ENCODE data around the gene USP15. TPM values are rescaled to one million over a fixed set of nuclear protein-coding genes. Genes with fewer than 3 reads are reported as not detected.
"Not testable (repeated sequence)": the region's sequence is repeated elsewhere in the genome, so short reads cannot be mapped to it uniquely, and the experiment has no call there.

USP15 gene
- total RNA-seq, 5 donors from 2014 or later (not counting 1 experiment from before 2014, with no cell fraction given) = 137 to 256 (median 138) TPM

GRCh38 chr12:62344731-62345556 is 84.7 kb downstream of the USP15 start:
- POLR2A ChIA-PET; H3K27me3 Mint-ChIP-seq; H3K9me3 ChIP-seq; ATAC-seq (replicated peaks in 1 of 4); H3K27ac Mint-ChIP-seq; H3K27ac ChIP-seq (ENCODE audit: low read length); H3K27me3 ChIP-seq (replicated peaks in 1 of 2; ENCODE audit: control insufficient read depth in 2 of 2, extremely low read depth in 1 of 2, insufficient read depth in 2 of 2, low read length in 1 of 2); H3K4me3 Mint-ChIP-seq; CTCF ChIA-PET; H3K4me1 ChIP-seq (ENCODE audit: control insufficient read depth in 1 of 2, extremely low read depth in 1 of 2, insufficient read depth in 2 of 2, low read length in 2 of 2); DNase-seq; H3K4me3 ChIP-seq (ENCODE audit: control insufficient read depth in 1 of 2, extremely low read depth in 1 of 2, low read length in 1 of 2): not testable (repeated sequence)
- Mint-ChIP-seq H3K9me3 (peaks cover 4 to 11% (median 7%) of the 10 kb centered on the region in 3 donors), H3K4me1 (peaks cover 51 to 71% (median 56%) of the 10 kb centered on the region in 3 donors), H3K36me3 (peaks cover 66% of the 10 kb centered on the region)
- 100% methylated on average over 4 of the region's 4 CpGs for WGBS (ENCODE audit: insufficient coverage)
- peaks cover 5 to 35% of the 10 kb centered on the region in 2 donors for H3K36me3 ChIP-seq (ENCODE audit: control insufficient read depth in 2 of 2, extremely low read depth in 1 of 2, insufficient read depth in 1 of 2, low read length in 1 of 2)

GRCh38 chr12:62345667-62346066 is 85.5 kb downstream of the USP15 start:
- H3K4me1 ChIP-seq (ENCODE audit: control insufficient read depth in 1 of 2, extremely low read depth in 1 of 2, insufficient read depth in 2 of 2, low read length in 2 of 2) = peaks cover 0 to 9% of the 10 kb centered on the region in 2 experiments
- Mint-ChIP-seq H3K36me3 (peaks cover 61% of the 10 kb centered on the region), H3K9me3 (peaks cover 4 to 11% (median 7%) of the 10 kb centered on the region in 3 donors), H3K4me1 (peaks cover 46 to 66% (median 48%) of the 10 kb centered on the region in 3 donors), H3K4me3 (no peak overlapping the region), H3K27ac (peak overlapping the region in 1 of 2 donors; percentile 19), H3K27me3 (no peaks in the 10 kb centered on the region)
- no peak for ATAC-seq (replicated peaks in 1 of 4)
- WGBS (ENCODE audit: insufficient coverage) = no CpG with 5 or more reads among the region's 6 CpGs
- CTCF ChIA-PET = no interaction called here
- peaks cover 5 to 38% of the 10 kb centered on the region in 2 donors for H3K36me3 ChIP-seq (ENCODE audit: control insufficient read depth in 2 of 2, extremely low read depth in 1 of 2, insufficient read depth in 1 of 2, low read length in 1 of 2)
- no peaks in the 10 kb centered on the region for H3K27me3 ChIP-seq (replicated peaks in 1 of 2; ENCODE audit: control insufficient read depth in 2 of 2, extremely low read depth in 1 of 2, insufficient read depth in 2 of 2, low read length in 1 of 2)
- no peak overlapping the region for H3K27ac ChIP-seq (ENCODE audit: low read length)
- H3K9me3 ChIP-seq = no peaks in the 10 kb centered on the region
- DNase-seq = no peak
- H3K4me3 ChIP-seq (ENCODE audit: control insufficient read depth in 1 of 2, extremely low read depth in 1 of 2, low read length in 1 of 2) = no peak overlapping the region
- POLR2A ChIA-PET = interaction anchor here in 1 of 2 donors (0.7 kb wide), 1 partner anchor 36 kb away, joined by 3 read pairs; no protein-coding TSS in a partner anchor

- ChIA-PET CTCF (no interaction called here), POLR2A (no interaction called here)
- Histone ChIP-seq H3K4me3 (ENCODE audit: control insufficient read depth in 1 of 2, extremely low read depth in 1 of 2, low read length in 1 of 2) (no peak overlapping the region), H3K27ac (ENCODE audit: low read length) (no peak overlapping the region), H3K9me3 (no peaks in the 10 kb centered on the region), H3K4me1 (ENCODE audit: control insufficient read depth in 1 of 2, extremely low read depth in 1 of 2, insufficient read depth in 2 of 2, low read length in 2 of 2) (peaks cover 0 to 9% of the 10 kb centered on the region in 2 experiments), H3K36me3 (ENCODE audit: control insufficient read depth in 2 of 2, extremely low read depth in 1 of 2, insufficient read depth in 1 of 2, low read length in 1 of 2) (peaks cover 5 to 40% of the 10 kb centered on the region in 2 donors), H3K27me3 (replicated peaks in 1 of 2; ENCODE audit: control insufficient read depth in 2 of 2, extremely low read depth in 1 of 2, insufficient read depth in 2 of 2, low read length in 1 of 2) (no peaks in the 10 kb centered on the region)
- H3K27ac Mint-ChIP-seq = peak overlapping the region in 1 of 2 donors; percentile 1
- DNase-seq (no peak), ATAC-seq (replicated peaks in 1 of 4) (no peak)
- no CpG with 5 or more reads among the region's 1 CpG for WGBS (ENCODE audit: insufficient coverage)
- H3K4me1 Mint-ChIP-seq = peaks cover 40 to 57% (median 42%) of the 10 kb centered on the region in 3 donors
- H3K36me3 Mint-ChIP-seq = peaks cover 53% of the 10 kb centered on the region
- no peaks in the 10 kb centered on the region for H3K27me3 Mint-ChIP-seq
- no peak overlapping the region for H3K4me3 Mint-ChIP-seq
- H3K9me3 Mint-ChIP-seq = peaks cover 4 to 11% (median 7%) of the 10 kb centered on the region in 3 donors
Observed at GRCh38 chr12:62346817-62347216, 86.6 kb downstream of the USP15 start.

- peaks cover 40% of the 10 kb centered on the region for H3K36me3 Mint-ChIP-seq
- DNase-seq = no peak
- ChIA-PET CTCF (no interaction called here), POLR2A (no interaction called here)
- H3K27me3 Mint-ChIP-seq = no peaks in the 10 kb centered on the region
- H3K4me3 ChIP-seq (ENCODE audit: control insufficient read depth in 1 of 2, extremely low read depth in 1 of 2, low read length in 1 of 2) = no peak overlapping the region
- no peak overlapping the region for H3K27ac Mint-ChIP-seq
- no peak overlapping the region for H3K27ac ChIP-seq (ENCODE audit: low read length)
- WGBS (ENCODE audit: insufficient coverage) = no CpG with 5 or more reads among the region's 5 CpGs
- H3K36me3 ChIP-seq (ENCODE audit: control insufficient read depth in 2 of 2, extremely low read depth in 1 of 2, insufficient read depth in 1 of 2, low read length in 1 of 2) = peaks cover 3 to 30% of the 10 kb centered on the region in 2 donors
- H3K4me3 Mint-ChIP-seq = no peak overlapping the region
- no peaks in the 10 kb centered on the region for H3K27me3 ChIP-seq (replicated peaks in 1 of 2; ENCODE audit: control insufficient read depth in 2 of 2, extremely low read depth in 1 of 2, insufficient read depth in 2 of 2, low read length in 1 of 2)
- peaks cover 4 to 11% (median 7%) of the 10 kb centered on the region in 3 donors for H3K9me3 Mint-ChIP-seq
- ATAC-seq (replicated peaks in 1 of 4) = no peak
- H3K9me3 ChIP-seq = no peaks in the 10 kb centered on the region
- peaks cover 37 to 47% (median 38%) of the 10 kb centered on the region in 3 donors for H3K4me1 Mint-ChIP-seq
- H3K4me1 ChIP-seq (ENCODE audit: control insufficient read depth in 1 of 2, extremely low read depth in 1 of 2, insufficient read depth in 2 of 2, low read length in 2 of 2) = peaks cover 0 to 9% of the 10 kb centered on the region in 2 experiments
Observed at GRCh38 chr12:62347922-62348650, 87.9 kb downstream of the USP15 start.

GRCh38 chr12:62350554-62350953 is 90.3 kb downstream of the USP15 start:
- ATAC-seq (replicated peaks in 1 of 4) (no peak), DNase-seq (no peak)
- Mint-ChIP-seq H3K4me3 (no peak overlapping the region), H3K9me3 (peaks cover 0 to 2% (median 0%) of the 10 kb centered on the region in 3 donors), H3K27ac (peak overlapping the region in 1 of 2 donors; percentile 72), H3K4me1 (peaks cover 27 to 43% (median 36%) of the 10 kb centered on the region in 3 donors), H3K27me3 (no peaks in the 10 kb centered on the region), H3K36me3 (peaks cover 30% of the 10 kb centered on the region)
- Histone ChIP-seq H3K4me3 (ENCODE audit: control insufficient read depth in 1 of 2, extremely low read depth in 1 of 2, low read length in 1 of 2) (no peak overlapping the region), H3K4me1 (ENCODE audit: control insufficient read depth in 1 of 2, extremely low read depth in 1 of 2, insufficient read depth in 2 of 2, low read length in 2 of 2) (no peaks in the 10 kb centered on the region), H3K27ac (ENCODE audit: low read length) (no peak overlapping the region), H3K9me3 (no peaks in the 10 kb centered on the region), H3K36me3 (ENCODE audit: control insufficient read depth in 2 of 2, extremely low read depth in 1 of 2, insufficient read depth in 1 of 2, low read length in 1 of 2) (peaks cover 0 to 11% of the 10 kb centered on the region in 2 donors), H3K27me3 (replicated peaks in 1 of 2; ENCODE audit: control insufficient read depth in 2 of 2, extremely low read depth in 1 of 2, insufficient read depth in 2 of 2, low read length in 1 of 2) (no peaks in the 10 kb centered on the region)
- POLR2A ChIA-PET = no interaction called here
- WGBS (ENCODE audit: insufficient coverage) = 100% methylated on average over 1 of the region's 2 CpGs
- CTCF ChIA-PET = no interaction called here

- Mint-ChIP-seq H3K27me3 (no peaks in the 10 kb centered on the region), H3K36me3 (peaks cover 29% of the 10 kb centered on the region), H3K9me3 (no peaks in the 10 kb centered on the region), H3K27ac (no peak overlapping the region), H3K4me3 (no peak overlapping the region), H3K4me1 (peaks cover 29 to 37% (median 35%) of the 10 kb centered on the region in 3 donors)
- POLR2A ChIA-PET = interaction anchor here in 1 of 2 donors (0.6 kb wide), 2 partner anchors 63 to 996 kb away, joined by 3 to 4 read pairs; no protein-coding TSS in a partner anchor
- H3K36me3 ChIP-seq (ENCODE audit: control insufficient read depth in 2 of 2, extremely low read depth in 1 of 2, insufficient read depth in 1 of 2, low read length in 1 of 2) = peaks cover 0 to 8% of the 10 kb centered on the region in 2 donors
- no CpG with 5 or more reads among the region's 1 CpG for WGBS (ENCODE audit: insufficient coverage)
- CTCF ChIA-PET = interaction anchor here in 1 of 2 donors (0.6 kb wide), 1 partner anchor 102 kb away, joined by 7 read pairs; no protein-coding TSS in a partner anchor
- H3K27ac ChIP-seq (ENCODE audit: low read length) = no peak overlapping the region
- H3K4me3 ChIP-seq (ENCODE audit: control insufficient read depth in 1 of 2, extremely low read depth in 1 of 2, low read length in 1 of 2) = no peak overlapping the region
- H3K9me3 ChIP-seq = no peaks in the 10 kb centered on the region
- ATAC-seq (replicated peaks in 1 of 4) (no peak), DNase-seq (no peak)
- no peaks in the 10 kb centered on the region for H3K4me1 ChIP-seq (ENCODE audit: control insufficient read depth in 1 of 2, extremely low read depth in 1 of 2, insufficient read depth in 2 of 2, low read length in 2 of 2)
- H3K27me3 ChIP-seq (replicated peaks in 1 of 2; ENCODE audit: control insufficient read depth in 2 of 2, extremely low read depth in 1 of 2, insufficient read depth in 2 of 2, low read length in 1 of 2) = no peaks in the 10 kb centered on the region
Observed at GRCh38 chr12:62351326-62351725, 91.1 kb downstream of the USP15 start.
